T1000 (cell line): Measurements from ENCODE around the gene SRP19.
"Not testable (repeated sequence)": the region's sequence is repeated elsewhere in the genome, so short reads cannot be mapped to it uniquely, and the experiment has no call there.

Experiments
- DNase-seq: peaks from one replicate; lab custom pipeline; 2025; ENCODE audit warnings: mixed read lengths; lab: John Stamatoyannopoulos, UW

Gene SRP19

GRCh38 chr5:112870966-112871365 is 9.9 kb downstream of the SRP19 start:
- no peak for DNase-seq

- DNase-seq = no peak
Measured at GRCh38 chr5:112876362-112876761, 15.3 kb downstream of the SRP19 start.

- DNase-seq = no peak
Measured at GRCh38 chr5:112878101-112878500, 17.0 kb downstream of the SRP19 start.

DNA sequence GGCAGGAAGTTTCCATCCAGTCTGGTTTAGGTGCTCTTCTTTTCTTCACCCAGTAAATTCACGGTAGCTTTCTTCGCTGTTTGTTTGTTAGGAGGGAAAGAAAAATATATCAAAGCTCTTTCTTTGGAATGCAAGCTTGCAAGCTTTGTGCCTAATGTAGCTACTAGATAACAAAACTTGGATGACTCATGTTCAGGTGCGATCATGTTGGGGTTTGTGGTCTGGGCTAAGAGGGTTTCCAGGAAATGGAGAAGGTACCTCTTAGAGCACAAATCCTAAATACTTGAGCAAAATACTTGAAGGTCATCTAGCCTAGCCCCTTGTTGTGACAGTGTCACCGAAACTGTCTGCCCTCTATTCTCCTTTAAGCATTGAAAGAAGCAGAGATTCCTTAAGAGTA is 17.7 kb downstream of the SRP19 start:
- DNase-seq = no peak

GRCh38 chr5:112880219-112880964 is 19.3 kb downstream of the SRP19 start:
- no peak for DNase-seq

DNA sequence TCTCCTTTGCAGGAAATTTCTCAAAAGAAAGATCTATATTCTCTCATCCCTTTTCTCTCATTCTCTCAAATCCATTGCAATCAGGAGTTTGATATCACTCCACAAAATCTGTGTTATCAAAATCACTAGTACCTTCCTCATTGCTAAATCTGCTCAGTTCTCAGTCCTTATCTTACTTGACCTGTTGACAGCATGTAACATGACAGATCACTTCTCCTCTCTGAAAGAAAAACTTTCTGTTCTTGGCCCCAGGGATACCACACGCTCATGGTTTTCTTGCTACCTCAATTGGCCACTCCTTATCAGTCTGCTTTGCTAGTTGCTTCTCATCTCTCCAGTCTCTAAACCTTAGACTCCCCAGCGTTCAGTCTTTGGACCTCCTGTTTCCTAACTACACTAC is 22.1 kb downstream of the SRP19 start:
- no peak for DNase-seq

GRCh38 chr5:112885001-112885400 is 23.9 kb downstream of the SRP19 start:
- DNase-seq = no peak

DNA sequence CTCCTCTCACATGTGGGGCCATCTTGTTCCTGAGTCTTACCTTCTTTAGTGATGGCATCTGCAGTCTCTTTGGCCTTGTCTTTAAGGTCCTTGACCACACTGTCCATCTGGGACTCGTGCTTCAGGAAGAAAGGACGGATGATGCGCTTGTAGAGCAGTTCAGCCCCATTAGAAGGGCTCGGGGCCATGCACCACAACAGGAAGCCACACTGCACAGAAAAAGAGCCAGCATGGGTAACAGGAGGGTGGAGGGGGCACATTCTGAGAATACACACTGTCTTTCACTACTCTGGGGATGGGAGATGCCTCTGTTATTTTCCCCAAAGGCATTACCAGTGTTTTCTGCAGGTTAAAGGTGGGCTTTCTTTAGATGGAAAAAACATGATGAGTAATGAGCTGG is 25.9 kb downstream of the SRP19 start:
- no peak for DNase-seq

DNA sequence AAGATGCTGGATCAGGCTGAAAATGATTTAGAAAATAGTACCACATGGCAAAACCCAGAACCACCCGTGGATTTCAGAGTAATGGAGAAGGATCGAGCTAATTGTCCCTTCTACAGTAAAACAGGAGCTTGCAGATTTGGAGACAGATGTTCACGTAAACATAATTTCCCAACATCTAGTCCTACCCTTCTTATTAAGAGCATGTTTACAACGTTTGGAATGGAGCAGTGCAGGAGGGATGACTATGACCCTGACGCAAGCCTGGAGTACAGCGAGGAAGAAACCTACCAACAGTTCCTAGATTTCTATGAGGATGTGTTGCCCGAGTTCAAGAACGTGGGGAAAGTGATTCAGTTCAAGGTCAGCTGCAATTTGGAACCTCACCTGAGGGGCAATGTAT is 31.0 kb downstream of the SRP19 start:
- DNase-seq = not testable (repeated sequence)

DNA sequence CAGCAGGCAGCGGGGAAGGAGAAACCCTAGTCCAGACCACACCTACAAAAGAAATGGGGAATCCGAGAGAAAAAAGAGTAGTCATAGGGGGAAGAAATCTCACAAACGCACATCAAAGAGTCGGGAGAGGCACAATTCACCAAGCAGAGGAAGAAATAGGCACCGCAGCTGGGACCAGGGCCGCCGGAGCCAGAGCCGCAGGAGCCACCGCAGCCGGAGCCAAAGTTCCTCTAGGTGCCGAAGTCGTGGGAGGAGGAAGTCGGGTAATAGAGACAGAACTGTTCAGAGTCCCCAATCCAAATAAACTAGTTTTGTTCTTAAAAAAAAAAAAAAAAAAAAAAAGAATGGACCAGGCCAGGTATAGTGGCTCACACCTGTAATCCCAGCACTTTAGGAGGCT is 31.7 kb downstream of the SRP19 start:
- no peak for DNase-seq

DNA sequence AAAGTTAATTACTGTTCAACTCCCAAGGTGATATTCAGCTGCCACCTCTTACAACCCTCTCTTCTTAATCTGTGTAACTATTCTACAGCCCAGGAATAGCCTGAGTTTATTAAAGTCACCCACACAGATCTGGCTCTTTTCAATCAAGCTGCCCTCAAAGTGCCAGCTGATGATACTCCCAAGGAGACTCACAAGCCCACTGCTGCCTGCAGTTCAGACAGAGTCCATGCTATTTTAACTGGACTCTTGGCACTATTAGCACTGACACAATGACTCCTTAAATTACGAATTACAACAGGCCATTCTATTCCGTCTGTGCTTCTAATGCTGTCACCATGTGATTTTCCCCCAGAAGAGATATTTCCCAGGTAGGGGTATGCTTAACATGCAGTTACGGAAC is 34.6 kb downstream of the SRP19 start:
- no peak for DNase-seq

- DNase-seq = no peak
Measured at GRCh38 chr5:112902561-112902960, 41.5 kb downstream of the SRP19 start.

GRCh38 chr5:112904996-112905395 is 43.9 kb downstream of the SRP19 start:
- not testable (repeated sequence) for DNase-seq

- DNase-seq = no peak
Measured at GRCh38 chr5:112906637-112907036, 45.5 kb downstream of the SRP19 start.

- no peak for DNase-seq
Measured at GRCh38 chr5:112907166-112907631, 46.1 kb downstream of the SRP19 start.

- DNase-seq = no peak
Measured at GRCh38 chr5:112908854-112909253, 47.8 kb downstream of the SRP19 start.

GRCh38 chr5:112910529-112910928 is 49.4 kb downstream of the SRP19 start:
- DNase-seq = no peak

DNA sequence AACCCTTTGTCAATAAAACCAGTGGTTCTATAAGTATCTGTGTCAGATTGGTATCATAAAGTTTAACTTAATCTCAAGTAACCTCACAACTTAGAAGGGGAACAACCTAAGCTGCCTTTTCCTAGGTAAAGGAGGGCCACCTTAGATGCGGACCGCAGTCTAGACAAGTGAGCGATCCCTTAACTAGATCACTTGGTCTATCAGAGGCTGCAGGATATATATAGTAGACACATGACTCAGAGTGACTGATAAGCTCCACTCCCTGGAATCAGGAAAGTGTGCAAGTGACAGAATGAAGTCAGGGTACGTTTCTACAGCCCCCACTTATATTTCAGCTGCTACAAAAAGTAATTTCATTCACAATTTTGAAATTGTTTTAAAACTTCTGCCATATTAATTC is 53.5 kb downstream of the SRP19 start:
- DNase-seq = no peak

DNA sequence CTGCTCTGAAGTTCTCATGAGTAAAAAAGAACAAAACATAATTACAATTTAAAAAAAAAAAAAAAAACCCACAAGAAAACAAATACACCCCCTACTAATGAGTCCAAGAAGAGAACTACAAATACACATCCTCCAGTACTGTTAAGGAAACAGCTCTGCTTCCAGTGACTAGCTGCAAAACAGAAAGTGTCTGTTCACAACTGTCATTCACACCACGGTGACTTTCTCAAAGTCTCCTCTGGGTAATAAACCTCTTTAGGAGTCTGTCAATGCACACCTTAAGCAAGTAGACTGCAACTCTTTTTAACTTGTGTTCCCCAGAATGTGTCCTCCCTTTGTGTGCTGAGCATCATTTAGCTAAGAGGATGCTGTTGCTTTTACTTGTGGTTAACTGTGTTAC is 54.7 kb downstream of the SRP19 start:
- no peak for DNase-seq

- no peak for DNase-seq
Measured at GRCh38 chr5:112917453-112917995, 56.4 kb downstream of the SRP19 start.

GRCh38 chr5:112918136-112918535 is 57.0 kb downstream of the SRP19 start:
- DNase-seq = no peak

- no peak for DNase-seq
Measured at GRCh38 chr5:112918679-112919078, 57.6 kb downstream of the SRP19 start.
